Endothelial cell (in vitro differentiated cells): ENCODE results near the gene CALN1. TPM values are rescaled to one million over a fixed set of nuclear protein-coding genes. Genes with fewer than 3 reads are reported as not detected.

Source experiments
- DNase-seq: peaks from one replicate; pipeline ENCODE4 v3.0.0; 2021; ENCODE audit warnings: low spot score
- H3K27ac Mint-ChIP-seq: one replicate; pipeline ENCODE4 v1.8.0; 2021; ENCODE audit warnings: mixed read lengths, inconsistent platforms; ENCODE audit not compliant: unreplicated experiment
- H3K27me3 Mint-ChIP-seq: one replicate; pipeline ENCODE4 v1.8.0; 2021; ENCODE audit warnings: mild to moderate bottlenecking, moderate library complexity, mixed read lengths, inconsistent platforms; ENCODE audit not compliant: unreplicated experiment
- H3K36me3 Mint-ChIP-seq: one replicate; pipeline ENCODE4 v1.8.0; 2021; ENCODE audit warnings: mild to moderate bottlenecking, low read depth, mixed read lengths, inconsistent platforms; ENCODE audit not compliant: unreplicated experiment
- H3K4me1 Mint-ChIP-seq: one replicate; pipeline ENCODE4 v1.8.0; 2021; ENCODE audit warnings: mild to moderate bottlenecking, mixed read lengths, inconsistent platforms; ENCODE audit not compliant: unreplicated experiment
- H3K4me3 Mint-ChIP-seq: one replicate; pipeline ENCODE4 v1.8.0; 2021; ENCODE audit warnings: mild to moderate bottlenecking, mixed read lengths, inconsistent platforms; ENCODE audit not compliant: unreplicated experiment
- H3K9me3 Mint-ChIP-seq: one replicate; pipeline ENCODE4 v1.8.0; 2021; ENCODE audit warnings: mixed read lengths, inconsistent platforms; ENCODE audit not compliant: unreplicated experiment
- CTCF ChIP-seq: fragments of 200-600 bp; sonication (generic); IDR thresholded peaks from one replicate; pipeline ENCODE4 v1.5.0; 2021; ENCODE audit warnings: antibody characterized with exemption; ENCODE audit not compliant: unreplicated experiment
- total RNA-seq: library from RNA; stranded (reverse); fragmentation: NEBNext Ultra II Directional; extraction: Animal tissue kit (Norgen Biotek cat#: 25700); gene quantifications from one replicate; pipeline ENCODE4 v1.2.1, GENCODE V29; 2021; ENCODE audit not compliant: unreplicated experiment

Gene CALN1
- total RNA-seq, 1 donor from 2014 or later: 1.4 TPM

GRCh38 chr7:72337390-72338167 is 74.6 kb downstream of the CALN1 start:
- TF ChIP-seq CTCF: no peak
- Mint-ChIP-seq H3K27ac (peak overlapping the region; percentile 80), H3K36me3 (peaks cover 6% of the 10 kb centered on the region), H3K4me3 (peak overlapping the region; percentile 83), H3K9me3 (peaks cover 10% of the 10 kb centered on the region), H3K4me1 (no peaks in the 10 kb centered on the region), H3K27me3 (peaks cover 16% of the 10 kb centered on the region)
- DNase-seq: no peak

GRCh38 chr7:72336632-72337389 is 75.3 kb downstream of the CALN1 start:
- Mint-ChIP-seq H3K4me1 (no peaks in the 10 kb centered on the region), H3K27ac (no peak overlapping the region), H3K4me3 (peak overlapping the region; percentile 79), H3K36me3 (peaks cover 6% of the 10 kb centered on the region), H3K27me3 (peaks cover 16% of the 10 kb centered on the region), H3K9me3 (peaks cover 10% of the 10 kb centered on the region)
- TF ChIP-seq CTCF: no peak
- peak; percentile 31 for DNase-seq

- H3K27me3 Mint-ChIP-seq: peaks cover 16% of the 10 kb centered on the region
- no peak overlapping the region for H3K4me3 Mint-ChIP-seq
These were observed 75.8 kb downstream of the CALN1 start for GRCh38 chr7:72336382-72336631.

GRCh38 chr7:72335561-72336381 is 76.4 kb downstream of the CALN1 start:
- TF ChIP-seq CTCF: no peak
- Mint-ChIP-seq H3K36me3 (peaks cover 6% of the 10 kb centered on the region), H3K27me3 (peaks cover 16% of the 10 kb centered on the region), H3K4me3 (peak overlapping the region; percentile 31), H3K27ac (no peak overlapping the region), H3K9me3 (peaks cover 10% of the 10 kb centered on the region), H3K4me1 (no peaks in the 10 kb centered on the region)
- DNase-seq: peak; percentile 22

More at GRCh38 chr7:72336382-72336631, 75.8 kb downstream of the CALN1 start:
- DNase-seq: no peak
- Mint-ChIP-seq H3K9me3 (peaks cover 10% of the 10 kb centered on the region), H3K4me1 (no peaks in the 10 kb centered on the region), H3K36me3 (peaks cover 6% of the 10 kb centered on the region), H3K27ac (no peak overlapping the region)
- TF ChIP-seq CTCF: no peak
